HG03103 (cell line): ENCODE measurements around the gene RPL35.

Source experiments
- ATAC-seq: cut with Tn5 transposase; IDR thresholded peaks from one replicate; pipeline ENCODE4 v1.9.1; 2021; ENCODE audit warnings: low read depth; ENCODE audit not compliant: unreplicated experiment

RPL35 gene

GRCh38 chr9:124828489-124829333 is 33.0 kb downstream of the RPL35 start:
- ATAC-seq: no peak

- ATAC-seq: no peak
Measured at GRCh38 chr9:124820698-124821623, 40.8 kb downstream of the RPL35 start.

GRCh38 chr9:124818431-124819281 is 43.1 kb downstream of the RPL35 start:
- ATAC-seq: no peak

- no peak for ATAC-seq
Measured at GRCh38 chr9:124815601-124816000, 46.2 kb downstream of the RPL35 start.

- no peak for ATAC-seq
Measured at GRCh38 chr9:124814164-124814535, 47.6 kb downstream of the RPL35 start.

GRCh38 chr9:124813501-124814163 is 48.1 kb downstream of the RPL35 start:
- no peak for ATAC-seq

- no peak for ATAC-seq
Measured at GRCh38 chr9:124813041-124813440, 48.7 kb downstream of the RPL35 start.

GRCh38 chr9:124812441-124812876 is 49.3 kb downstream of the RPL35 start:
- ATAC-seq: no peak

- ATAC-seq: no peak
Measured at GRCh38 chr9:124810663-124811355, 50.9 kb downstream of the RPL35 start.

GRCh38 chr9:124809741-124810500 is 51.8 kb downstream of the RPL35 start:
- ATAC-seq: no peak

GRCh38 chr9:124809211-124809610 is 52.5 kb downstream of the RPL35 start:
- no peak for ATAC-seq

GRCh38 chr9:124808246-124808956 is 53.4 kb downstream of the RPL35 start:
- no peak for ATAC-seq
